Stimulated activated CD8-positive, alpha-beta memory T cell treated with anti-CD3 and anti-CD28 coated beads, Interleukin-12 subunit alpha, Interleukin-12 subunit beta, amount 100 ng/mL, for 24 hours (primary cell): ENCODE measurements around the gene PSPH.

Source experiments
- DNase-seq: peaks from one replicate; pipeline ENCODE4 v3.0.0-alpha.2; 2020; ENCODE audit errors: extremely low read depth

PSPH gene

DNA sequence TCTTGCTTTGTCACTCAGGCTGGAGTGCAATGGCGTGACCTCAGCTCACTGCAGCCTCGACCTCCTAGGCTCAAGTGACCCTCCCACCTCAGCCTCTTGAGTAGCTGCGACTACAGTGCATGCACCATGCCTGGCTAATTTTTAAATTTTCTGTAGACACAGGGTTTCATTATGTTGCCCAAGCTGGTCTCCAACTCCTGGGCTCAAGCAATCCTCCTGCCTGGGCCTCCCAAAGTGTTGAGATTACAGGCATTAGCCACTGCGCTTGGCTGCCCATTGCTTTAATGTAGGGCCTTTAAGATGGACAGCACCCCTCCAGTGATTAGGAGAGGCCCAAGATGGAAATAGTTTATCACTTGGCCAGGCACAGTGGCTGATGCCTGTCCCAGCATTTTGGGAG is 47.5 kb downstream of the PSPH start:
- no peak for DNase-seq

DNA sequence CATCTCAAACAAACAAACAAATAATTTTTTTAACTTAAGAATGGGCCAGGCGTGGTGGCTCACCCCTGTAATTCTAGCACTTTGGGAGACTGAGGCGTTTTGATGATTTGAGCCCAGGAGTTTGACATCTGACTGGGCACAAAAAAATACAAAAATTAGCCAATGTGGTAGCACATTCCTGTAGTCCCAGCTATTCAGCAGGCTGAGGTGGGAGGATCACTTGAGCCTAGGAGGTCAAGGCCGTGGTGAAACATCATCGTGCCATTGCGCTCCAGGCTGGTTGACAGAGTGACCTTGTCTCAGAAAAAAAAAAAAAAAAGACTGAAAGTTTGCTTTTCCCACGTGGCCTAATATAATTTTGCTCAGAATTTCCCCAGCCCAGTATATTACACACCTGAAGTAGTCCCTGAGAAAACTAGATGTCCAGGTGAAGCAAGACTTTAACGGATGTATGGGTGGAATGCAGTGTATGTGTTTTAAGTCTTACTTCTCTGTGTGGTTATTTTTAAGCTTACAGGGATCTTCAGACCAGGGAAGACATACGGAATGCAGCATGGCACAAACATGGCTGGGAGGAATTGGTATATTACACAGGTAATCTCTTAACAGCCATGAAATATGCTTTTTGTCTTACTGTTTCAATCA is 54.3 kb downstream of the PSPH start:
- no peak for DNase-seq

DNA sequence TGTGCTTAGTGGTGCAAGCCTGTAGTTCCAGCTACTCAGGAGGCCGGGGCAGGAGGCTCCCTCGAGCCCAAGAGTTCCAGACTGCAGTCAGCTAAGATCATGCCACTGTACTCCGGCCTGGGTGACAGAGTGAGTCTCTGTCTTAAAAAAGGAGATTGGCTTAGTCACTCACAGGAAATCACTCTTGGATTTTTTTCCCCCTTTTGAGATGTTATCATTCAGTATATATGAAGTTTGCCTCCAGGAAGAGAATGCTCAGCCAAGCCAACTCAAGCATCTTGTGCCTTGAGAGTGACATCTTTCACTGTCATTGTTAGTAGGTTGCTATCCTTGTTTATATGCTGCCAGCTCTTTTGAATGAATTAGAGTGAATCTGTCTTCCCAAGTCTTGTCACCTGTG is 58.9 kb downstream of the PSPH start:
- DNase-seq: no peak

DNA sequence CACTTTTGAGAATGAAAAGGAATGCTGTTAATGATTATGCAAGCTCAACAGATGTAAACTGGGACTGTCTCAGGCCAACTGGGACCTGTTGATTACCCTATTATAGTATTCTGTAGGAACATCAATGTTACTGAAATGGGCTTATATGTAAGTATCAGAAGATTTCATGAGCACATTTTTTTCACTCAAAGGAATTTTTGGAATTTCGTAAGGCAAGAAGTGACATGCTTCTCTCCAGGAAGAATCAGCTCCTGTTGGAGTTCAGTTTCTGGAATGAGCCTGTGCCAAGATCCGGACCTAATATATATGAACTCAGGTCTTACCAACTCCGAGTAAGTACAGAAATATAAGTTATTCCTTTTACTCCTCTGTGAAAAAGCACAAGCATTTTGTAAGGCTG is 67.7 kb downstream of the PSPH start:
- DNase-seq: no peak

DNA sequence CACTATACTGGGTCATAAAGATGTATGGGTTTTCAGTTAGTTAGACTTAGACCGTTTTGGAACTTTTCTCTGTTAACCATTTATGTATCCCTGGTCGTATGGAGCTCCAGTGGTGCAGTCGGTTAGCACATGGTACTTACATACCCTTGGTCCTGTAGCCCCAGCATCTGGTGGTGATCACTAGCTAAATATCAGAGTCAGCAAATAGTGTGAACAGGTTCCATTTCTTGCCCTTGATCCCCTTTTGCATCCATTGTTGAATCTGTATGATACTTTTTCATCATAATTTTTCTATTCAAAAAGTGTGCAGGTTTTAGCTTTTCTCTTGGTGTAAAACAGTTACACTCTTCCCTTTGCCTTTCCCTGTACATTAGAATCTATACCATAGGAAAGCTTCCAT is 71.0 kb downstream of the PSPH start:
- no peak for DNase-seq

DNA sequence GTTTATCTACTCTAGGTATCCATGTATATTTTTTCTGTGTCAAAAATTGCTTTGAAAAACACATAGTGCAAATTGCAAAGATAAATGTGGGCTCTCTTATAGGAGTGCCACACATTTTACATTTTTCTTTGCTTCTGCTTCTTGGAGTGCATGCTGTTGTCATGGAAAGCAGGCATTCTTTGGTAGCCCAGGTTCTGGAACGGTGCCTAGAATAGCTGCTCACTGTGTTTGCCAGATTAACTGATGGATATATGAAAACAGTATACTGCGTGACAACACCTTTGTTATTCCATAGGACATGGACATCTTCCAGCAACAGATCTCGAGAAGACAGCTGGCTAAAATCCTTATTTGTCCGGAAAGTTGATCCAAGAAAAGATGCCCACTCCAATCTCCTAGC is 73.4 kb downstream of the PSPH start:
- no peak for DNase-seq

DNA sequence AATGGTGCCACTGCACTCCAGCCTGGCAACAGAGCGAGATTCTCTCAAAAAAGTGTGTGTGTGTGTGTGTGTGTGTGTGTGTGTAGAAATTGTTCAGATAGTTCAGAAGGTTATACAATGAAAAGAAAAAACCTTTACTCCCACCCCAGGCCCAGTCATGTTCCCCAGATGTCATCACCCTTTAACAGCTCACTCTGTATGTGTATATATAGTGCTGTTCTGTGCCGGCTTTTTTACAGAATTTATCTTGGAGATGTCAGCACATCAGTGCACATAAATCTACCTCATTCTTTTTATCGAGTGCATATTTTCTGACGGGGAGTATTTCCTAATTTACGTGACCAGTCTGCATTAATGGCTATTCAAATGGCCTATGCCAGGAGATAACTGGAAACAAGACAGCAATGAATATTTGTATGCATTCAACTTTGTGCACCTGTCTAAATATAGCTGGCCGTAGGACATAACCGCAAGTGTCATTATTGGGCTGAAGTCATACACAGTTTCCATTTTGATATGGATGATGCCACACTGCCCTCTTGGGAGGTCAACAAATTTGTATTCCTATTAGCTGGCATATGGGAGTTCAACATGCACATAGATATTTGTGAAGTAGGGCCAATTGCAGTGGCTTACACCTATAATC is 75.1 kb downstream of the PSPH start:
- no peak for DNase-seq

DNA sequence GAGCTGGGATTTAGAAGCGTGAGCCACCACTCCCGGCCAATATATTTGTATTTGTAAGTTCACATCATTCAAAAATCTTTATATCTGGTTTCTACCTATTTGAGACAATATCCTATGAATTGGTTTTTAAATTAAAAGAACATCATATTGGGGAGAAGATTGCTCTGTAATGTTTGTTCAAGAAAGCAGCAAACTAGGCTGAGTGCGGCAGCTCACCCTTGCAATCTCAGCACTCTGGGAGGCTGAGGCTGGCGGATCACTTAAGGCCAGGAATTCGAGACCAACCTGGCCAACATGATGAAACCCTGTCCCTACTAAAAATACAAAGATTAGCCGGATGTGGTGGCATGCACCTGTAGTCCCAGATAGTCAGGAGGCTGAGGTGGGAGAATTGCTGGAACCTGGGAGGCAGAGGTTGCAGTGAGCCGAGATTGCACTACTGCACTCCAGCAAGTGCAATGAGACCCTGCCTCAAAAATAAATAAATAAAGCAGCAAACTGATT is 77.4 kb downstream of the PSPH start:
- DNase-seq: no peak

DNA sequence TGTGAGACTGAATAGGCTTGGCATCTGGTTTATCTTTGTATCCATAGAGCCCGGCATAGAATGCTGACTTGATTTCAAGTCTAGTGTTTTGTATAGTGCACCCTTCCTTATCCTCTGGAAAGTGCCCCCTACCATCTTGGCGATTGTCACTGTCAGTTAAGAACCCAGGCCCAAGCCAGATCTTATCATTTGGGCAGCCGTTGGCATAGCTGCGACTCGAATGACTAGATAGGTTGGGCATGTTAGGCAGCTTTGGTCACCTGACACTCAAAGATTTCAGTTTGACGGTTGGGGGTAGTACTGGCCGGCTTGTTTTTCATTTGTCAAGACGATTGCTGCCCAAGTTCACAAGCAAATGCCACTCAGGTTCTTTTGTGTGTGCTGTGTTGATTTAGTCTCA is 80.3 kb downstream of the PSPH start:
- DNase-seq: no peak

DNA sequence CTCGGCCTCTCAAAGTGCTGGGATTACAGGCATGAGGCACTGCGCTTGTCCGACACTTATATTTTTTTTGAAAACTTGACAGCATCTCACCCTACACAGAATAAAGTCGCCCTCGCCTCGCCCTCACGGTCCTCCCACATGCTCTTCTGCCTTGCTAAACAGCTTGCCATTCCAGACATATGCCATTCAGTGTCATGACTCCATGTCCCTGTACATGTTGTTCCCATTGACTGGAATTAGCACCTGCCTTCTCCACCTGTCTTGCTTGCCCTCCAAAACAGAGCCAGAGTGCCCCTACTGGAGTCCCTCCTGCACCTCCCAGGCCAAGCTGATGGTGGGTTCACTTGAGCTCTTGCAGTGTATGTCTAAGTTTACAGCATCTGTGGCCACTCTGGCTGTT is 80.7 kb downstream of the PSPH start:
- DNase-seq: no peak

DNA sequence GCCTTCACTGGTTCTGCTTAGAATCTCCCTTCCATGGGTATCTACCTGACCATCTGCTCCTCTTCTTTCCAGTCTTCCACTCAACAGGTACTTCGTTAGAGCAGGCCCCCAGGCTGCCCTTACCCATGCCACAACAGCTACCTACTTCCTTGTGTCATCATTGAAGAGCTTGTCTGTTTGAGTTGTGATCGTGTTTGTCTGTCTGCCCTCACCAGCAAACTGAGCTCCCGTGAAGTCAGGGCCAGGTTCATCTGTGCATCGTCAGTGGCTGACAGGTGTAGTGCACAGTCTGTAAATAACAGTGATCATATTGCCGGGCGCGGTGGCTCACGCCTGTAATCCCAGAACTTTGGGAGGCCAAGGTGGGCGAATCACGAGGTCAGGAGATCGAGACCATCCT is 81.9 kb downstream of the PSPH start:
- no peak for DNase-seq

DNA sequence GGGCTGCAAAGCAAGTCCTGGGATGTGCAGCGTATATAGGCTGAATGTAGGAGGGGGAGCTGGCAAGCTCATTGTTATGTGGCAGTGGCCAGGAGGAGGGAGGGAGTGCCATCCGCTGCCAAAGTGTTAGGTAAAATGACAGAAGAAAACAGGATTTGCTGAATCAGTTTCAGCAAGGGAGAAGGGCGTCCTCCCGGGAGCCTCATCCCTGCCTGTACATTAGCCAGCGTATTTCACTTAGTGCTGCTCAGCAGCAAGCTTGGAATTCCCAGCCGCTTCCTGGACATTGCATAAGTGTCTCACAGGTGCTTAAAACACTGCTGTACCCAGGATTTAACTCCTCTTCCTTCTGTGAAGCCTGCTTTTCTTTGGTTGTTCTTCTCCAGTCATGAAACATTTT is 84.4 kb downstream of the PSPH start:
- no peak for DNase-seq

DNA sequence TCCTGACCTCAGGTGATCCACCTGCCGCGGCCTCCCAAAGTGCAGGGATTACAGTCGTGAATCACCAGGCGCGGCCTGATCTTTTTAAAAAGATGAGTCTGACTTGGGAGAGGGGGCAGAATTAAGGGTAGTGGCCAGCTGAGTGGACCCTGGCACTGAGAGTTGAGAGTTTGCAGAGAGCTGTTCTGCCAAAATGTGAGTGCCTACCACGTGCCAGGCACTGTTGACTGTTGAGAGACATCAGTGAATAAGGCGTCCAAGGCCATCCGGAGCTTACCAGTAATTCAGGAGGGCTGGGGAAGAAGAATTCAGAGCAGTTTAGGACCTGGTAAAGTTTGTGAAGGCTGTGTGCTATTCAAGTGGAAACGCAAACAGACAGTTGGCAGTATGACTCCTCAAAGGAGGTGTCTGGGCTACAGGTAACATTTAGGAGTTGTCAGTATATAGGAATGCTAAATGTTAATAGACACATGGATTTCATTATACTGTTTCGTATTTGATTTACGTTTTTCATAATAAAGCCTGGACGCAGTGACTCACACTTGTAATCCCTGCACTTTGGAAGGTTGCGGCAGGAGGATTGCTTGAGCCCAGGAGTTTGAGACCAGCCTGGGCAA is 85.3 kb downstream of the PSPH start:
- DNase-seq: no peak

DNA sequence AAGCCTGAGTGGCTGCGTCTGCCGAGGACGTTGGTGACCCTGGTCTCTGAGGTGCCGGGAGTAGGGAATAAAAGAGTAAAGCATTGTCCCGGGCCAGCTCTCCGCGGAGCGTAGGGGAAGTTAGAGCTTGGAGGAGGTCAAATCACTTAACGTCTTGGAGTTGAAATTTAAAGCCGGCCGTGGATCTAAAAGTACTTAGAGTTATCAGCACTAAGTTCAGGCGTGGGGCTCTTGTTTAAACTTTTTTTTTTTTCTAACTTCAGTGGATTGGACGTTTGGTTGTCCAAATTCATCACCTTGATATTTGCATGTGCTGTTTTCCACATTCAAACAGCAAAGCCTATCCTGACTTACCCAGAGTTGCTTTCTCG is 86.2 kb downstream of the PSPH start:
- no peak for DNase-seq

DNA sequence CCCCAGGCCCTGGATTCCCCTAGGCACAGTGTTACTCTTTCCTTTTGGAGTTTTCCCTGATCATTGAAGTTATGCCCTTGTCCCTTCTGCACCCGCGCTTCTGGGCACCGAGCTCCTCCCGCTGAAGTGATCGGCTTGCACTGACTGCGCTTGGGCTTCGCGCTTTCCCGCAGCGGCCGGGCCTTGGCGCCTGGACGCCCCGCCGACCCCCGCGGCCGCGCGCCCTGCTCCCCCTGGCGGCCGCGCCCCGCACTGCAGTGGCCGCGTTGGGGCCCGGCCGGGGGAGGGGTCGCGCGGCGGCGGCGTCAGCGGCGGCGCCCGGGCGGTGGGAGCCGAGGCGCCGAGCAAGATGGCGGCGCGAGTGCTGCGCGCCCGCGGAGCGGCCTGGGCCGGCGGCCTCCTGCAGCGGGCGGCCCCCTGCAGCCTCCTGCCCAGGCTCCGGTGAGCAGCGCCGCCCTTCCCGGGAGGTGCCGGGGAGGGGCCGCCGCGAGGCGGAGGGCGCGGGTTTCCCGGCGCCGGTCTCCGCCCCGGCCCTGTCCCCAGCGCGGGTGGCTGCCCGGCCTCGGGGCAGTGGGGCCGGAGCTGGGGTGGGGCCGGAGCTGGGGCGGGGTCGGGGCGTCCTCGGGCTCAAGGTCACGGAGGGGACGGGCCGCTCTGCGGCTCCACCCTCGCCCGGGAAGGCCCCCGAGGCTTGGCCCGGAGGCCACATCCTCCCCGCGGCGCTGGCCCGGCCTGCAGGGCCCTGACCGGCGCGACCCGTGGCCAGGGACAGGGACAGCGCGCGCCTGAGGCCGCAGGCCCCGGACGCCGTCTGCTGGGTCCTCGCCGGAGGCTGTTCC is 86.8 kb downstream of the PSPH start, which contains the start of gene NIPSNAP2:
Gene NIPSNAP2, plus strand, starts transcription at position 325 of the 839 bp plus-strand sequence. Its CDS starts 25 bp downstream, at position 350.
- peak; percentile 17 for DNase-seq

DNA sequence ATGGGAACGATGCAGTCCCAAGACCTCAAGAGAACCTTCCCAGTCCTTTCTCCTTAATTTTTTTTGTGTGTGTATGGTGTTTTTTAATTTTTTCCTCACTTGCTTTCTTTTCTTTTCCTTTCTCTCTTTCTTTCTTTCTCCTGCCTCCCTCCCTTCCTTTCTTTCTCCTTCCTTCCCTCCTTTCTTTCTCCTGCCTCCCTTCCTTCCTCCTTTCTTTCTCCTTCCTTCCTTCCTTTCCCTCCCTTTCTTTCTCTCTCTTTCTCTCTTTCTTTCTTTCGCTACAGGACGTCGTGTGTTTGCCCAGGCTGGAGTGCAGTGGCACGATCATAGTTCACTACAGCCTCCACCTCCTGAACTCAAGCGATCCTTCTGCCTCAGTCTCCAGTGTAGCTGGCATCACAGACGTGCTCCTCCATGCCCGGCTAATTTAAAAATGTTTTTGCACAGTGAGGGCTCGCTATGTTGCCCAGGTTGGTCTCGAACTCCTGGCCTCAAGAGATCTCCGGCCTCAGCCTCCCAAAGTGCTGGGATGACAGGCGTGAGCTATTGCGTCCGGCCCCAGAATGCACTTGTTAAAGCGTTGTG is 87.6 kb downstream of the PSPH start:
- no peak for DNase-seq

DNA sequence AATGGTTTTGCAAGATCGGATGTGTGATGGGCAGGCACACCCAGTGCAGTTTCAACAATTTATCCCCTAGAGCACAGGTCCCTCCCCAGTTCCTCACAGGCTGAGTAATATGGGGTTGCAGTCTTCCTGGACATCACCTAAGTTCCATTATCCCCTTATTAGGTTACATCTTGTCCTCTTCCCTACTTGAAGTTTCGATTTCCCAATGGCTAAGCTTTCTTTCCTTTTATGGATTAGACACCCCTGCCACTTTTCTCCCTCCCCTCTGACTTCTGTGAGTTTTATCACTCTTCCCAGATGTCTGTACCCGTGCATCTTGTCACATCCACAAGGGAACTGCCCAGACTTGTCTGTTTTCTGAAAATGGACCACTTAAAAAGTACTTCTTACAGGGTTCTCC is 89.2 kb downstream of the PSPH start:
- no peak for DNase-seq
